HEK293 (cell line): ENCODE results near the gene STK39.

Experiments
- CTCF ChIP-seq: fragments of 450-650 bp; formaldehyde crosslinking; IDR thresholded peaks from 2 replicates; pipeline ENCODE4 v1.5.1; 2016; ENCODE audit warnings: missing biosample characterization, missing genetic modification characterization
- ELK4 ChIP-seq: IDR thresholded peaks from 2 replicates; pipeline ENCODE4 v1.6.1; 2011; ENCODE audit warnings: mild to moderate bottlenecking, low read depth, low read length, borderline replicate concordance
- SP2 ChIP-seq: fragments of 450-650 bp; formaldehyde crosslinking; IDR thresholded peaks from 2 replicates; pipeline ENCODE4 v1.5.1; 2016; ENCODE audit warnings: missing biosample characterization, missing genetic modification characterization
- TCF7L2 ChIP-seq: IDR thresholded peaks from 2 replicates; pipeline ENCODE4 v1.6.1; 2011; ENCODE audit warnings: low read depth, mild to moderate bottlenecking, inconsistent platforms, low read length, moderate library complexity, borderline replicate concordance
- YY1 ChIP-seq: fragments of 450-650 bp; formaldehyde crosslinking; IDR thresholded peaks from 2 replicates; pipeline ENCODE4 v1.5.1; 2018; ENCODE audit warnings: missing biosample characterization, missing genetic modification characterization
- ZBTB11 ChIP-seq: fragments of 450-650 bp; formaldehyde crosslinking; conservative IDR thresholded peaks from 2 replicates; pipeline ENCODE4 v1.5.1; 2016; ENCODE audit warnings: low read depth, missing biosample characterization, missing genetic modification characterization
- ZNF121 ChIP-seq: fragments of 450-650 bp; formaldehyde crosslinking; IDR thresholded peaks from 2 replicates; pipeline ENCODE4 v1.5.1; 2016; ENCODE audit warnings: missing biosample characterization, missing genetic modification characterization
- ZNF274 ChIP-seq, 2 experiments: fragments of 200-500 bp in 1 of 2; fragments of 450-650 bp in 1 of 2; sonication (Bioruptor generic) in 1 of 2; formaldehyde crosslinking in 1 of 2; IDR thresholded peaks; 2 replicates each; pipeline versions ENCODE4 v1.5.1 to v1.6.1; 2014 to 2016; ENCODE audit warnings: borderline replicate concordance in 1 of 2, inconsistent platforms in 1 of 2, low read length in 1 of 2, missing biosample characterization in 1 of 2, missing genetic modification characterization in 1 of 2
- ZNF530 ChIP-seq: fragments of 450-650 bp; formaldehyde crosslinking; IDR thresholded peaks from 2 replicates; pipeline ENCODE4 v1.5.1; 2016; ENCODE audit warnings: low read depth, missing biosample characterization, missing genetic modification characterization
- ZNF548 ChIP-seq: fragments of 450-650 bp; formaldehyde crosslinking; IDR thresholded peaks from 2 replicates; pipeline ENCODE4 v1.5.1; 2016; ENCODE audit warnings: missing biosample characterization, missing genetic modification characterization
- ZNF639 ChIP-seq: fragments of 450-650 bp; formaldehyde crosslinking; IDR thresholded peaks from 2 replicates; pipeline ENCODE4 v1.5.1; 2016; ENCODE audit warnings: missing biosample characterization, missing genetic modification characterization
- ZNF777 ChIP-seq: fragments of 450-650 bp; formaldehyde crosslinking; IDR thresholded peaks from 2 replicates; pipeline ENCODE4 v1.5.1; 2017; ENCODE audit warnings: missing biosample characterization, missing genetic modification characterization, borderline replicate concordance
- TF ChIP-seq, protein P1 (sequence below): fragments of 450-650 bp; formaldehyde crosslinking; IDR thresholded peaks from 2 replicates; pipeline ENCODE4 v1.5.1; 2017; ENCODE audit warnings: missing biosample characterization, missing genetic modification characterization

- TF ChIP-seq ZNF530 (tag by site-specific recombination) (no peak), ZNF274 (IDR thresholded peaks at IDR 0.05; ENCODE audit: low read length) (no peak), ZNF274 (tag by site-specific recombination; IDR thresholded peaks at IDR 0.05; ENCODE audit: borderline replicate concordance) (no peak), ZNF777 (tag by site-specific recombination) (no peak), CTCF (tag by site-specific recombination) (no peak), ZNF548 (tag by site-specific recombination) (no peak), ZNF121 (tag by site-specific recombination) (no peak), ZNF639 (tag by site-specific recombination) (no peak), ZBTB11 (no peak), TCF7L2 (no peak), SP2 (no peak), YY1 (tag by site-specific recombination) (no peak), ELK4 (no peak)
- TF ChIP-seq, protein P1, sequence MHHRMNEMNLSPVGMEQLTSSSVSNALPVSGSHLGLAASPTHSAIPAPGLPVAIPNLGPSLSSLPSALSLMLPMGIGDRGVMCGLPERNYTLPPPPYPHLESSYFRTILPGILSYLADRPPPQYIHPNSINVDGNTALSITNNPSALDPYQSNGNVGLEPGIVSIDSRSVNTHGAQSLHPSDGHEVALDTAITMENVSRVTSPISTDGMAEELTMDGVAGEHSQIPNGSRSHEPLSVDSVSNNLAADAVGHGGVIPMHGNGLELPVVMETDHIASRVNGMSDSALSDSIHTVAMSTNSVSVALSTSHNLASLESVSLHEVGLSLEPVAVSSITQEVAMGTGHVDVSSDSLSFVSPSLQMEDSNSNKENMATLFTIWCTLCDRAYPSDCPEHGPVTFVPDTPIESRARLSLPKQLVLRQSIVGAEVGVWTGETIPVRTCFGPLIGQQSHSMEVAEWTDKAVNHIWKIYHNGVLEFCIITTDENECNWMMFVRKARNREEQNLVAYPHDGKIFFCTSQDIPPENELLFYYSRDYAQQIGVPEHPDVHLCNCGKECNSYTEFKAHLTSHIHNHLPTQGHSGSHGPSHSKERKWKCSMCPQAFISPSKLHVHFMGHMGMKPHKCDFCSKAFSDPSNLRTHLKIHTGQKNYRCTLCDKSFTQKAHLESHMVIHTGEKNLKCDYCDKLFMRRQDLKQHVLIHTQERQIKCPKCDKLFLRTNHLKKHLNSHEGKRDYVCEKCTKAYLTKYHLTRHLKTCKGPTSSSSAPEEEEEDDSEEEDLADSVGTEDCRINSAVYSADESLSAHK: no peak
Measured at GRCh38 chr2:167925758-167926157, 321.6 kb downstream of the STK39 start.
